Endometrium (tissue), 2 donors: ENCODE results near the gene OR51B2.

Experiments
- FAIRE-seq: peaks from 2 replicates; lab custom pipeline; 2012; peaks lifted over from hg19 to GRCh38; lab: Jason Lieb, UNC
- donor health status: control.
- donor health status: control.

OR51B2 gene

DNA sequence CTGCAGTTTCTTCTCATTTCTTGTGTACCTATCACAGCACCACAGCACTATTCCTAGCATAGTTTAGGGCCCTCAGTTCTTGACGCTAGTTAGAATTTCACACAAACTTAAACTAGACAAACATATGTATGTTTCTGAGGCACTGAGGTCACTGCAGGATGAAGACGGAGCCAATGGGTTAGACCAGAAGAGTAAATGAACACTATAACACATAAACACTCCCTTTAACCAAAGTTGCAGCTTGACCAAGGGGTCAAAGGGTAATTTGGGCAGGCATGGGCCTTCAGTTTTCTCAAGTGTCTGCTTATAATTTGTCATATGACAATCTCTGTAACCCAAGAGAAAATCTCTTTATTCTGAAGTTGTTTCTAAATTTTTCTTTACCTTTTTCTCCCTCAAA, 41.5 kb downstream of the OR51B2 start:
- no peak for FAIRE-seq

DNA sequence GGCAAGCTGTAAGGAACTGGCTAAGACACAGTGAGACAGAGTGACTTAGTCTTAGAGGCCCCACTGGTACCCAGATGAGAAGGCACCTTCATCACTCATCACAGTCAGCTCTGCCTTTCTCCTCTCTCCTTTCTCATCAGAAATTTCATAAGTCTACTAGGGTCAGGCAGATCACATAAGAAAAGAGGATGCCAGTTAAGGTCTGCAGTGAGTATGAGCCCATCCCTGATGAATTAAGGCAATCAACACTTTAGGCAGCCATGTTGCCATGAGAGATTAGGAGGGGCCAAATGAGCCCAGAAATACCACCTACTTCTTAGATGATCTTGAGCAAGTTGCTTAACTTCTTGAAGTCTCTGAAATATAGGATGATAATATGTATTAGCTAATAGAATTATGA, 42.5 kb downstream of the OR51B2 start:
- no peak for FAIRE-seq

DNA sequence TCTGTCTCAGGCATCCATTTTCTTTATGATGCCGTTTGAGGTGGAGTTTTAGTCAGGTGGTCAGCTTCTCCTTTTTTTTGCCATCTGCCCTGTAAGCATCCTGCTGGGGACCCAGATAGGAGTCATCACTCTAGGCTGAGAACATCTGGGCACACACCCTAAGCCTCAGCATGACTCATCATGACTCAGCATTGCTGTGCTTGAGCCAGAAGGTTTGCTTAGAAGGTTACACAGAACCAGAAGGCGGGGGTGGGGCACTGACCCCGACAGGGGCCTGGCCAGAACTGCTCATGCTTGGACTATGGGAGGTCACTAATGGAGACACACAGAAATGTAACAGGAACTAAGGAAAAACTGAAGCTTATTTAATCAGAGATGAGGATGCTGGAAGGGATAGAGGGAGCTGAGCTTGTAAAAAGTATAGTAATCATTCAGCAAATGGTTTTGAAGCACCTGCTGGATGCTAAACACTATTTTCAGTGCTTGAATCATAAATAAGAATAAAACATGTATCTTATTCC, 43.5 kb downstream of the OR51B2 start:
- FAIRE-seq = no peak

DNA sequence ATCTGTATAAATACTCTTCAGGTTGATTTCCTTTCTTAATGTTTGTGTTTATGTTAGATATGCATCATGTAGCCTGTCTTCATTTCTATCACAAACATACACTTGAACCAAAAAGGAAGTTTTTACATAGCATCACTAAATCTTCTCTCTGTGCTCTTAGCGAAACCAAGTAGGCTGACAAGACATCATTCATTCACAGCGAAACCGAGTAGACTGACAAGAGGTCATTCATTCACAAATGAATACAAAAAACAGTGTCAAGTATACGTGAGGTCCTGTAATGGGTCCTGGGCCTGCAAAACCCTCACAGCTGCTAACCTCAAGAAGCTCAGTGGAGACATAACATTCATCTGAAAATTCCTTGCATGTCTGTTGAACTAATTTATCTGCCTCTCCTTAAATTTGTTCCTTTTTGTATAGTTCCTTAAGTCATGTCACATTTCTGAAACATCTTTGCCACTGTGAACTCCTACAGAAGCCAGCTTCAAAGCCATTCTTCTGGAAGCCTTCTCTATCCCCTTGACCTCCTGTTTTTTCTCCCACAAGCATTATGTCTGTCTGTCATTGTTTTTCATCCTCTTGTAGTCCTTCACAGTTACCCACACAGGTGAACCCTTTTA, 44.5 kb downstream of the OR51B2 start:
- FAIRE-seq = no peak

DNA sequence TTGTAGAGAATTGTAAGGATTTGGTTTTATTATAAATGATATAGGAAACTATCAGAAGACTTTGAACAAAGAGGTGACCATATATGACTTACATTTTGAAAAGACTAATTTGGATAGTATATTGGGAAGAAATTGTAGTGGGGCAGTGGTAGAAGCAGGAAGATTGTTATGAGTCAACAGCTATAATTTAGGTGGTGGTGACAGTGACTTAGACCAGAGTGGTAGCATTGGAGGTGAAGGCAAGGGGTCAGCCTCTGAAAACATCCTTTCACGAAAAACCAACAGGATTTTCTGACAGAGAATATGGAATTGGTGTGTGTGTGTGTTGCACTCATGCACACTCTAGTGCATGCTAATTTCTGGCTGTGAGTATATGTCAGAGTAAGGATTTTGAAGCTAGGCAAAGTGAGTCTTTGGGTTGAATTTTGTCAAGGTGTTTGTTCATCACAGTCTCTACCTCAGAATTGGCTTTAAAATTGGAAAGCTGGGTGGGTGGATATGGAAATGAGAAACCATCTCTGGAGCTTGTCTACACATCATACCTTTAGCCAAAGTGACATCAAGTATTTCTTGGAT, 46.2 kb downstream of the OR51B2 start:
- no peak for FAIRE-seq

DNA sequence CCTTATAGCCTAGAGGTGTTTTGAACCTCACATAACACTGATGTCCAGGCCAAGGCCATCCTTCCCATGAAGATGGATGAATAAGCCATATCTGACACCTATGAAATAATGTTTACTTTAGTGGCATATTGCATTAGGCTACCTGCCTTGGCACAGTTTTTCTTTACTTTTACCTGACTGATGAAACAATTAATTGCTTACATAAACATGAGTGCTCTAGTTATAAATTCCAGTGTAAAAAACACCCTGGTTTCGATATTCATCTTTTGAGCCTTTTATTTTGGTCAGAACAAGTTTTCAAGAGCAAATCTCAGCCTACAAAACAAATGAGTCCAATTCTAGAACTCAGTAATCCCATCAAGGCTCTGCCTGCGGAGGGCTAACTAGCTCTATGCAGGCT, 47.4 kb downstream of the OR51B2 start:
- FAIRE-seq = no peak

DNA sequence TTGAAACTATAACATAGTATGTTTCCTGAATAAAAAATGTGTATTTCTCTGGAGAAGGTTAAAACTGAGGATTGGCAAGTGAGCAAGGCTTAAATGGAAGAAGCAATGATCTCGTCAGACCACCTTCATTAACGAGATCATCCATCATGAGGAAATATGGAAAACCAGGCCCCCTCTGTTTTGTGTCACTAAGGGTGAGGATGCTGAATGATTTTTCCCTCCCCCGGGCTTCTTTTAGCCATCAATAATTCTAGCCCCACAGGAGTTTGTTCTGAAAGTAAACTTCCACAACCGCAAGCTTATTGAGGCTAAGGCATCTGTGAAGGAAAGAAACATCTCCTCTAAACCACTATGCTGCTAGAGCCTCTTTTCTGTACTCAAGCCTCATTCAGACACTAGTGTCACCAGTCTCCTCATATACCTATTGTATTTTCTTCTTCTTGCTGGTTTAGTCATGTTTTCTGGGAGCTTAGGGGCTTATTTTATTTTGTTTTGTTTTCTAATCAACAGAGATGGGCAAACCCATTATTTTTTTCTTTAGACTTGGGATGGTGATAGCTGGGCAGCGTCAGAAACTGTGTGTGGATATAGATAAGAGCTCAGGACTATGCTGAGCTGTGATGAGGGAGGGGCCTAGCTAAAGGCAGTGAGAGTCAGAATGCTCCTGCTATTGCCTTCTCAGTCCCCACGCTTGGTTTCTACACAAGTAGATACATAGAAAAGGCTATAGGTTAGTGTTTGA, 48.6 kb downstream of the OR51B2 start:
- FAIRE-seq = no peak

DNA sequence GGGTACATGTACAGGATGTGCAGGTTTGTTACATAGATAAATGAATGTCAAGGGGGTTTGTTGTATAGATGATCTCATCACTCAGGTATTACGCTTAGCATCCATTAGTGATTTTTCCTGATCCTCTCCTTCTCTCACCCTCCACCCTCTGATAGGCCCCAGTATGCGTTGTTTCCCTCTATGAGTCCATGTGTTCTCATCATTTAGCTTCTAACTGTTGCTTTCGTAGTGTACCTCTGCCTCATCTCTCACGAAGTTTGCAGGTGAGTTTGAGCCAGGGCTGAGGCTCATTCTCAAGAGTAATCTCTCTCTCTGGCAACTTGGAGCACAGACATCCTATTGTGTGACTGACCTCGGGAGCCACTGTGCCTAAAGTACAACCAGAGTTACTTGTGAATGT, 49.7 kb downstream of the OR51B2 start:
- FAIRE-seq = no peak
